DND-41 (cell line): ENCODE results near the gene DEXI.

Experiments used
- CTCF ChIP-seq: IDR thresholded peaks from 2 replicates; pipeline ENCODE4 v1.5.1; 2012; ENCODE audit warnings: borderline replicate concordance, low read length, moderate library complexity, mild to moderate bottlenecking; ENCODE audit not compliant: poor library complexity, severe bottlenecking; ENCODE audit errors: extremely low read depth
- EZH2 ChIP-seq: IDR thresholded peaks from 3 replicates; pipeline ENCODE4 v1.6.1; 2012; ENCODE audit warnings: borderline replicate concordance, low read depth, mild to moderate bottlenecking, moderate library complexity, low read length, inconsistent platforms; ENCODE audit not compliant: severe bottlenecking

- no peak for TF ChIP-seq CTCF
- TF ChIP-seq EZH2 = no peak
These were observed 35.8 kb downstream of the DEXI start for GRCh38 chr16:10906482-10906881.
